CD4-positive, alpha-beta T cell treated with Interleukin-10 for 1 hour (primary cell): Measurements from ENCODE around the gene KCNH1.

Source experiments
- DNase-seq: peaks from one replicate; pipeline ENCODE4 v3.0.0-alpha.2; 2020

The KCNH1 gene

DNA sequence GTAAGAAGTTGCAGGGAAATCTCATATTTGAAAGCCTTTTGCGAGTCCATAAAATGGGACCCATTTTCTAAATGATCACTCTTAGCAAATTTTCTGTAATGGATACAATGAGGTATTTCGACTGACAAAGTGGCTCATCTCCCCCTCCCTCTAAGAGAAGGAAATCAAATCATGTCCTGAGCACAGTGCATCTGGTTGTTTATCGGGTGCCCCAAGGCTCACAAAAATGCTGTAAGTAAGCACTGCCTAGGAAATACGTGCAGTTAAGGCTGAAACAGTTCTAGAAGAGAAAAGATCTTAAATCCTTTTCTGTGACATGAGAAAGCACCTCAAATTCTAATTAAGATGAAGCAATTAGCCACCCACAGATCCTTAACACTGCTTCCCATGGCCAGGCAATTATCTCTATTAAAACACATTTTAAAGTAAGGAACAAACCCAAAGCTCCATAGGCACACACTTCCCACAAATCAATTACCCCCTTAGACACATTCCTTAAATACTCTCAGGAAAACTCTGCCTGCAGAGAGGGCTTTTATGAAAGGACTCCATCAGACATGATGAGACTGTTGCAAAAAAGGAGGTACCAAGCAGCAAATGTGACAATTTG lies 216.3 kb downstream of the KCNH1 start:
- DNase-seq, result no peak

DNA sequence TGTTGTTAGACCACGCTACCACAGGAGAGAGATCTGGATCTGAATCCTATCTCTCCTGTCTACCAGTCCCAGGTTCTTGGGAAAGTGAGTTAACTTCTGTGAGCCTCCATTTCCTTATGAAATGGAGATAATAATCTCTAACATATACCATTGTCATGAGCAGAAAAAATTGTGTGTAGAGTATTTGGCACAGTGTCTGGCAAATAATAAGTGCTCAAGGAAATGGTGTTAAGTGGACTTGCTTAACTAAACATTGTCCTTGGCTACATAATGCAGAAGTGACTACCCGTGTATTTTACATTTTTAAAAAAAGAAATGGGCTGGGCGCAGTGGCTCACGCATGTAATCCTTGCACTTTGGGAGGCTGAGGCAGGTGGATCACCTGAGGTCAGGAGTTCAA lies 217.4 kb downstream of the KCNH1 start:
- no peak for DNase-seq

DNA sequence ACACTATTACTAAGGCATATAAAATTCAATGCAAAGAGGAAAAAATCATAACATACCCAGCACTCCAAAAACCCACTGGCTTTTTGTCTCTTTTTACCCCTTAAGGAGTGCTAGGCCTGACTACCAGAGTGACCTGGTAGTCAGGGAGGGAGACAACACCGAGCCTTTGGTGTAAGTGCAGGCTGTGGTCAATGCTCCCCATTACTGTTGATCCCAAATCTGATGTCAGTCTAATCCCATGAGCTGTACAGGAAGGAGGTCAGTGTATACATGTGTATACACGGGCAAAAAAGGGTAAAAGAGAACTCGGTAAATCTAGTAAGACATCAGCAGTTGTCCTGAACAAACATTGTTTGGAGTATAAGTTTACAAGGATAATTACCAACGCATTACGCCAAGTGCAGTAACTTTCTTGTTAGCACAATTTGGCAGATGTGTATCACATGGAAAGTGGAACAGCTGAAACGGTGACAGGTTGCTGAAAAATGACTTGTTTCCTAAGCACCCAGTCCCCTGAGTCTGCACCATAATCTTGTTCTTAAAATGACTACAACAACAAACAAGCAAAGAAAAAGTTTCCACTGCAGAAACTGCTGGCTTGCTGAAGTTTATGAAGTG lies 217.9 kb downstream of the KCNH1 start:
- no peak for DNase-seq

DNA sequence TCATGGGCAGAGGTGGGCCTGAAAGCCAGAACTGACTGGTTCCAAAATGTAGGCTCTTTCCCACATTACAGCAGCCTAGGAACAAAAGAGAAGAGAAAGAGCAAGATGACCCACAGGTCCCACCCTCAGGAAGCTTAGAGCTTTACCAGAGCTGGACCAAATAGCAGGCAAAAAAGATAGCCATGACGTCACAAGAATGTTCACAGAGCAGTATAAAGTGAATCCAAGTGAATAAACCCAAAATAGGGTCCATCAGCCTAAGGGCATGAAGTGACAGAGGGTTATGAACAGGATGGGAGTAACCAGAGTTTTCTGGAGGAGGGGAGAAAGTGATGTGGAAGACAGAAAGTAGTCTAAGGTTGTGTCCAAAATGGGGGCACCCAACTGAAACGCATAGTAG lies 221.2 kb downstream of the KCNH1 start:
- DNase-seq, result no peak

DNA sequence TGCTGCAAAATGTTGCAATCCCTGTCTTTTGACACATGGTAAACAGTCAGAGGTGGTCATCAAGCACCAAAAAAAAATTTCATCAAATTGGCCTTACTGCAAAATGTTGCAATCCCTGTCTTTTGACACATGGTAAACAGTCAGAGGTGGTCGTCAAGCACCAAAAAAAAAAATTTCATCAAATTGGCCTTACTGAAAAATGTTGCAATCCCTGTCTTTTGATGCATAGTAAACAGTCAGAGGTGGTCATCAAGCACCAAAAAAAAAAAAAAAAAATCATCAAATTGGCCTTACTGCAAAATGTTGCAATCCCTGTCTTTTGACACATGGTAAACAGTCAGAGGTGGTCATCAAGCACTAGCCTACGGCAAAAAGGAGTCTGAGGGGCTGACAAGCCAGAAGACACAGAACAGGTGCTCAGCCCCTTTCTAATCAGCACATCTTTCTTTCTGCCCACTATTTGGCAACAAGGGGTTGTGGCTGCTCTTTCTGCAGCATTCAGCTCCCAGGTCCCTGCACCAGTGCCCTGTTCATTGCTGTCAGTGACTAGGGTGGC lies 223.8 kb downstream of the KCNH1 start:
- no peak for DNase-seq

DNA sequence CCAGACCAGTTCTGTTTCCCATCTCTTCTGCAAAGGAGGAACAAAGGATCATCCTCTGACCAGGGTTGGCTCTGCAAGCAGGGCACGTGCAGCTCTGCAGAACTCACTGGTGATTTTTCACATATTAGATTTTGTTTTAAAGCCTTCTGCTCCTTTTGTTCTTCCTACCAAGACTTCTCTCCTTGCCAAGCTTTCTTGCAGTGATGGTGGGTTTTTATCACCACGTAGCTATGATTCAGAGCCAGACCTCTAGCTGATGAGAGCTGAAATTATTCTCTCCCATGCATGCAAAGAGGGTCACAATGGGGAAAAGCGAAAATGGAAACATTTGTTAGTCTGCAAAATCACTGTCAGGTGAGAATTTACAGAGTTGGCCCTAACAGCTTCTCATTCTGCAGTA lies 225.2 kb downstream of the KCNH1 start:
- DNase-seq, result no peak

DNA sequence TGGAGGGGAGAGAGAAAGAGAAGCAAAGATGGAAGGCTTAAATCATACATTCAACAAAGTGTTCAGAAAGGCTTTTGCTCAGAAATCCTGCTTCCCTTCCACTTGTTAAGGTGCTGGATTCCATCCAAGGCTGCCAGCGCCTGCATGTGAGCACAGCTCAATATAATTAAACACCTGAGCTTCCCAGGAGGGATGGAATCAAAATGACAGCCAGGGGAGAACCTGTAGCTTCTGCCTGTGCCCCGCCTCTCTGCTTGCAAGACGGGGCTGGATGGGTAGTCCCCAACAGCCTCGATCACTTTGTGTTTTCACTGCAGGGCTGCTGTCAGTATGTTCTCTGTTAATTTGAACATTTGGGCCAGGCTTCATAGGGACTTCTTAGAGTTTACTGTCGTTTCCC lies 225.7 kb downstream of the KCNH1 start:
- no peak for DNase-seq

DNA sequence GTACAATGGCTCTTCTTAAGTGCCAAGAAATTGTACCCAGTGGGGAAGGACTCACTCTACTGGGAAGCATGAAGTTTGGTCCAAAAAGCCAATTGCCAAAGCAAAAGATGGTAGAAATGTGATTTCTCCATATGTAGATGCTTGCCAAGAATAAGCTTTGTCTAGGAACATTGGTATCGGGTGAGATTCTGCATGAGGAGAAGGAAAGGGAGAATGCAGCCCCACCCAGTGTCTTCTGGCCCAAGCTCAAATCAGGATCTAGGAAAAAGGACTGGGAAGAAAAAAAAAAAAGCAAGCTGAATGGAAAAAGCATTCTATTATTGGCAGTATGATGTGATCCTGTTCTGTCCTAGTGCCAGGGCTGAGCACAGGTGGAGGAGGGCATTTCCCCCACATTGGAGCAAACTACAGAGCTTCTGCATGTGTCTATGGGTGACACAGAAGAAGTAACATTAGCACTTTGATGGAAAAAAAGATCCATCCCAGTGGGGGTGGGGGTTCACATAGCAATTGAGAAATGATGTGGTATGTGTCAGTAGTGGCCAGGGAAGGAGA lies 226.6 kb downstream of the KCNH1 start:
- DNase-seq, result no peak

DNA sequence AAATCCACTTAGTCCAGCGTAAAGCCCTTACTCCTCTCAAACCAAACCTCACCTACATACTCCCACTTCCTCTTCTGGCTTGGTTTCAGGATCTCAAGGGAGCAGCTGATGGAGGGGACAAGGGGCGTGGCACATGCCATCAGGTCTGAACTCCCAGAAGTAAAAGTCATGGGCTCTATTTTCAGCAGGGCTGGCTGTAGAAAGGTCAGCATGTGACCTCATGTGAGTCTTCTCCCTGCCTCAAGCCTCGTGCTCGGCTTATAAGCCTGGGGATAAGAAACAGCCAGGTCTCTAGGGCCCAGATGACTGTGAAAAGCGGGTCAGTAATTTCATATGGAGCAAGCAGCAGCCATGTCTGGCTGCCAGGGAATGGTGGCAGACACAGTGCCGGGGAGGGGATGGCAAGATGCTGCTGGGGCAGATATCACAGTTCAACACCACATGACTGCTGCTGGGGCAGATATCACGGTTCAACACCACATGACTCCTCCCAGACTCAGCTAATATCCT lies 227.9 kb downstream of the KCNH1 start:
- no peak for DNase-seq

DNA sequence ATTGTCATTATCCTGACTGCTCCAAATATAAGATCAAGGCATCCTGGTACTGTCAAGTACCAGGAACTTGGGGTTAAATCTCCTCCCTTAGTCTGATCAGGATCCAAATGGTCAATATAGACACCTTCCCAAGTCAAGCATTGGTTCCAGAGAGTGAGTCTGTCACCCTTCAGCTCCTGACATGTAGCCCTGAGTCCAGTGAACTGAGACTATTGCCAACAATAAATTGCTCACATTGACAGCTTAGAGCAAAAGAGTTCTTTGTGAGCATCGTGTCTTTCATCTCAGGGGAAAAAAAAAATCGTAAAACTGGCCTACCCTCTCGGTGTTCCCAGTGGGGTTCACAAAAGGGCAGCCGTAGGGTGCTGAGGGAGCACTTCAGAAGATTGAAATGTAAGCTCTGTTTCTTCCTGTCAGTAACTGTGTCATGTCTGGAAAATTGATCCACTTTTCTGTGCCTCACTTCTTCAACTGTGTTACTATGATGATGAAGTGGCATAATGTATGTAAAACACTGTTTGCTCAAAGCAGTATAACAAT lies 228.5 kb downstream of the KCNH1 start:
- DNase-seq, result no peak

DNA sequence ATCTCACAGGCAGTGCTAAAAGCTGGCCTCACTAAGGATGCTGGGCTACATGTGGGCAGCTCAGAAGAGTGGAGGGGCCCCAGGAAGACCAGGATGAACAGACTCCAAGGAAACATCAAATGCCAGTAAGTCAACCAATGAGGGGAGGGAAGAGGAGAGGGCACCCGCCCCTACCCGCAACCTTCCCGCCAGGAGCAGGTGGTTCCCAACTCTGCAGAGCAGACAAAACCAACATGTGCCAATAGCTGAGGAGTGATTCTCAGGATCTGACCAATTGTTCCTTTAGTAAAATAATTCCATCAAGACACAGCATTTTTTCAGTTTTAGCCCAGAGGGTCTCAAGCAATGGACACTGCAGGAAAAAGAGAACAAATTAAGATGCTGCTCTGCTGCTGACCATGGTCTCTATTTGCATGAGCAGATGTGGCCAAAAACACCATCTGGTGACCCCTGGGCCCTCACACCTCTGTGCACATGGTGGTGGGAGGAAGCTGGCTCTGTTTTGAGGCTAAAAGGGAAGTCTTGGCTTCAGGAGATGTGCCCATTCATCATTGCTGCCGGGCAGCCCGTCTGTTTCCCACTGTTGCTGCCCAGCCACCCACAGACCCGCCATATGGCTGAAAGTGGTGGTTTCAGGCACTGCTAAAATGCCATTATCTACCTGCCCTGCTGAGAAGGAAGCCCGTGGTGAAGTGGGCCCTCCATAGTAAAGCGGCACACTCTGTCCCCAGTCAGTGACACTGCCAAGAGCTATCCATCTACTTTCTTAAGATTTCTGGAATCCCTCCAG lies 231.8 kb downstream of the KCNH1 start:
- no peak for DNase-seq

DNA sequence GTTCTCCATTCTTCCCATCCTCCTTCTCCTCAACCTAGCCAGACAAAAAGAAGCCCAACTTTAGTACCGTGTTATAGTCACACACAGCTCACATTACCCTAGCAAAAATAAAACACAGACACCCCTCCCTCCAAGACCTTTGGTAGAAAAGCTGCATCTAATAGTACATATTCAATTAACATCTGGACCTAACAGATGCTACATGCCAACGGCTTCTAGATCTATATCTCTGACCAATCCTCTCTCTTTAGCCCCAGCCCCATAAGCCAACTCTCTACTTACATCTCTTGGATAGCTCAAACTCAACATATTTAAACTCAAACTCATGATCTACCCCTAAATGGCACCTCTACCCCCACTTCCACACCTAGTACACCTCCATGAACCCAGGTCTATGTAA lies 233.1 kb downstream of the KCNH1 start:
- DNase-seq, result no peak

DNA sequence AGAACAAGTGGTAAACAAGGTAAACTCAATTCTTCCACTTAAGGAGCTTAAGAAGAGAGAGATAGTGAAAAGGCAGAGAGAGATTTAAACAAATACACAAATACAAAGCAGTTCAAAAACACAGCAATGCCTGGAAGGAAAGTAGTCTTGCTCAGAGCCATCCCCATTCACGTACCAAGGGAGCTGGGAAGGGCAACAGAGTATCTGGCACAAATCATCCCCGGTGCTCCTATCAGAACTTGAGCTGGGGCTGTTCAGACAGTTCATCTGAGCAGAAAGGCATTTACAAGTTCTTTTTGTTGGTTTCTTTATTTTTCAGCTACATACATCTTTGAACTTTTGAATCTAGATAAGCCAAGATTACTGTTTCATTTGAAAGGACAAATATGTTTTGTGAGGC lies 233.9 kb downstream of the KCNH1 start:
- DNase-seq, result no peak

DNA sequence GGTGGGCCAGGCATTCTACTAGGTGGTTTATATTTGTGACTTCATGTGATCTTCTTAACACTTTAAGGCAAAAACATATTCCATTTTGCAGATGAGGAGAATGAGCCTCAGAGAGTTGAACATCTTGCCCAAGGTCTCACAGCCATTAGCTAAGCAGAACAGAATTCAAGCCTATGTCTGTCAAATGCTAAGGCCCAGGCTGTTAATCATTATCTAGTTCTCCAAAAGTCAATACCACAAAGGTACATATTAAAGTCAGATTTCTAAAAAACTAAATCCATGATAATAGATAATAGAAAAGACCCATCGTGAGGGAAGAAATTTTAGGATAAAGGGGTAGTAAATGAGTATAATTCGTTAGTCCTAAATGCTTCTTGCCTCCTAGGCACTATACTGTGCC lies 234.3 kb downstream of the KCNH1 start:
- no peak for DNase-seq

DNA sequence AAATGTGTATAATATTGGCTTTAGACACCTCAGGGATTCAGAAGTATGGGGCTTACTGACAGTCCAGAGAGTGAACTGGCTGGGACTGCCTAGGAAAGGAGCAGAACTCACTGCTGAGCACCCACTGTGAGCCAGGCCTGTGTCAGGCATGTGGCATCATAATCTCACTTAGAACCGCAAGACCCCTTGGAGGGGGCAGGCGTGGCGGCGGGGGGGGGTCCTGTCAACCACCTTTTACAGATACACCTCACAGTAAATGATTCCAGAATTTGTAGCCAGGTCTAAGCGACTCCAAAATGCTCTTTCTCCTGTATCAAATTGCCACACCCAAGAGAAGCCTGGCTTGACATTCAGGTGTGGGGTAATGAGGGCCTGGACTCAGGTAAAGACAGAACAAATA lies 235.5 kb downstream of the KCNH1 start:
- DNase-seq, result no peak

DNA sequence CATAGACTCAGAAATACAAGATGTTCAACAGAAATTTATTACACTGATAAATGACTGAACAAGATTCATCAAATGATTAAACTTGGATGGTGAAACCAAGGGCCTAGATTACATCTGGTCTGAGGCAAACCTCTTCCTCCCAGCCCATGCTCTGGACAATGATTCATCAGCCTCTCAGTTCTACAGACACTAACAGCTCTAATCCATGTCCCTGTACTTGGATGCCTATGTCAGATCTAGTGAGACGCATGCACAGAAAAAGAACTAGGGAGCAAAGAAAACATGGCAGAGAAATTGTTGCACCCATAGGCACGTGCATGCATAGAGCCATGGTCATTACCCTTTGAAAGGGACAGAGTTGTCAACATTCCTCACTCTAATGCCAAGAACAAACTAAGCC lies 250.1 kb downstream of the KCNH1 start:
- DNase-seq, result no peak

DNA sequence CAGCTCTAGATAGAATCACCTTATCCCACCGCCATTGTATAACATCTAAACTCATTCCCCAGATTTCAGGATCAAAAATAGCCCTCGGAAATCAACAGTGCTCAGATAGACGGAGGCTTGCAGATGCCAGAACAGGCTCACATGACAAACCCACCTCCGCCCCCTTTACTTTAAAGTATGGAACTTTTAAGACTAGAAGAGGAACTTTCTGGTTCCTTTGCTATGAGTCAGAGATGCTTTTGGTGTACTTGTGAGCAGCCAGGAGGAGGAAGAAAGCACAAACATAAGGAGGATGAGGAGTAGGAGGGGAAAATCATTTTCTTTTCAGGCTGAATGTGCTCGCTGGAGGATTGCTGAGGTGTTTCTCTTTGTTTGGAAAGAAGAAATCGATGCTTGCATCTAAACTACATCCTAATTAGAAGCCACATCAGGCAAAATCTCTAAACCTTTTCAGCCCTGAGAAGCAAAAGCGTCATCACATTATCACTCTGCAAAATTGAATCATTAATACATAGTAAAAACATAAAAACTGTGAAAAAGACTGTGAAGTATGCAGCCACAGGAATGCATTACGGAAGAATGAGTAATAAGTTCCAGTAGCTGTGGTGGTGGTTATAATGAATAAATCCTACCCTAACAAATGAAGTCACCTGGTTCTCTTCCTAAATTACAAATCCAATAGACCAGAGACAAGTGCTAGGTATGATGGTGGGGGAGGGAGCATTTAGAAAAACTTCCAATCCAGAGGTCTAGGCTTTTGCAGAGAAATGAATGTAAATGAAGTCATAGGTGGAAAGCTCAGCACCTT lies 251.3 kb downstream of the KCNH1 start:
- DNase-seq, result no peak

DNA sequence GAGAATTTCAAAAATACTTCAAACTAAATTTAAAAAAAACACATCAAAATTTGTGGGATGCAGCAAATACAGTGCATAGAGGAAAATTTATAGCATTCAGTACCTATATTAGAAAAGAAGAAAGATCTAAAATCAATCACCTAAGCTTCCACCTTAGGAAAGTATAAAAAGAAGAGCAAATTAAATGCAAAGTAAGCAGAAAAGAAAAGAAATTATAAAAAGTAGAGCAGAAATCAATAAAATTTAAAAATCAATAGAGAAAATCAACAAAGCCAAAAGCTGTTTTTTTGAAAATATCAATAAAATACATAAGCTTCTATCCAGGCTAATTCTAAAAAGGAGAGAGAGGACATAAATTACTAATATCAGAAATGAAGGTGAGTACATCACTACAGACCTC lies 255.4 kb downstream of the KCNH1 start:
- no peak for DNase-seq

DNA sequence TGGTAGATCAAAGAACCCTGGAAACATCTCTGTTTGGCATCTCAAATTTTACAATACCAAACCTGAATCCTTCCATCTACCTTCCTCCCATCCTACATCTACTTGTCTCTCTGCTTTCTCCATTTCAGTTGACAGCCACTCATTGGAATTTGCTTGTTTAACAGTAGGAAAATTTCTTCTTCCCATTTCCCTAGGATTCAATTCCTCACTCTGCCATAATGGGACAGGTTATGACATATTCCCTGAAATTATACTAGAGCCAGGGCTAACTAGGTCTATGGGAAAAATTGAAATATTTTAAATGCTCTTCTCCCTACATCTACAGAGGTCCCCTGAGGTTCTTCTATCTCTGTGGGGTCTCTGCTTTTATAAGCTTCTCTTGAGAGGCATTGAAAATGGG lies 257.7 kb downstream of the KCNH1 start:
- DNase-seq, result no peak

DNA sequence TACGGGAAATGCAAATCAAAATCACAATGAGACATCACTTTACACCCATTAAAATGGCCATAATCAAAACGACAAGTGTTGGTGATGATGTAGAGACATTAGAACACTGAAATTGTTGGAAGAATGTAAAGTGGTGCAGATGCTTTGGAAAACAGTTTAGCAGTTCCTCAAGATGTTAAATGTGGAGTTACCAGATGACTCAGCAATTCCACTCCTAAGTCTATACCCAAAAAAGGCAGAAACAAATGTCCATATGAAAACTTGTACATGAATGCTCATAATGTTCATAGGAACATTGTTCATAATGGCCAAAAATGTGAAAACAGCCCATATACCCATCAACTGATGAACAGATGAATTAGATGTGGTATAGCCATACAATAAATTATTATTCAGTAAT lies 267.4 kb downstream of the KCNH1 start:
- DNase-seq, result no peak

DNA sequence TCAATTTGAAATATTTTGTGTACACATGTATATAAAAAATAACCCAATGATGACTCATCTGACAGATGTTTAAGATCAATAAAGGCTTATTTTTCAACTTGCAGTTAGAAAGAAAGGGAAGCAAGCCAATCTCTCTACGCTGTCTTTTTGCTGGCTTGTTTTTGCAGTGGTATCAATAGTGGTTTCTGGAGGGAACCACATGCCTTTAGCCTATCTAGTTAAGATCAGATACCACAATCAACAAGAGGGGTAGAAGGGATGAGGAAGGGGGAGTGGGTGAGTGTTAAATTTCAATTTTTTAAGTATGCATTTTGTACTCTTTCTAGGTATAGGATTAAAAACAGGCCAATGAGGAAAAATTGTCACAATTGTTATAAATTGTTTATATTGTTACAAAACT lies 276.2 kb downstream of the KCNH1 start:
- DNase-seq, result no peak

DNA sequence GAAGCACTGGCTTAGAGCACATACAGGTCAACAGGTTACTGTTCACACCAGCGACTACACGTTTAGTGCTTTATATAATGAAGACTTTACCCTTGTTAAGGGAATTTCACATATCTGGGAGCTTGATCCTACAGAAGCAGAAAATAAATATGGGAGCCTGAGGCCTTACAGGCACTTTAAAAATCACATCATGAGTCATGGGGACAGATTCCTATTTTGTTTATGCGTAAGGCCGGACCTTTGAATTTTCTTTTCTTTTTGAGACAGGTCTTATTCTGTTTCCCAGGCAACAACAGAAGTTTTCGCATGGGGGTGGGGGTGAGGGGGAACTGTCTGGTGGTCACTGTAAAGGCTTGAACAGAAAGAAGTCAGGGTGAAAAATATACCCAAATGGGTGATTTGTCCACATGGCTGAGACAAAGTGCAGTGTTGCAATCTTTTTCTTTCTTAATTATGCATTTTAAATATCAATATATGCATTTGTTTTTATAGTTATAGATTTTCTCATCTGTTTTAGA lies 276.7 kb downstream of the KCNH1 start:
- DNase-seq, result no peak
